ENCODE measurements around the gene ERMP1. TPM values are rescaled to one million over a fixed set of nuclear protein-coding genes. Genes with fewer than 3 reads are reported as not detected.

ERMP1 gene
- total RNA-seq, 4 donors from 2014 or later = 21.4 to 24.4 (median 22.7) TPM

DNA sequence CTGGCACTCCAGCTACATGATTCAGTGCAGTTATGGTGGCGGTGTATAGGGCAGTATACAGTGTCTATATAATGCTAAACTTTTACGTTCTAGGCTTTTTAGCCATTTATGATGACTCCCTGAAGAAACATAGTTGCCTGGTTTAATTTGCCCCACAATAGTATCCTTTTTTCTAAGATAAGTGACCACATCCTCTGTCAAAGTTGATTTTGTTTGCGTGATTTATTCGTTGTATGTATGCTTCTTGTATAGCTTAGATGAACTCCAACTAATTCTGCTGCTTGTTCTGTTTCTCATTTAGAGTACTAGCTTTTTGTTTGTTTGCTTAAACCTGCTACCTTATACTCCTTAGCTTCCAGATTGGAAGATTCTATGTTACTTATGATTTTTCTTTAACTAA, 83.6 kb downstream of the ERMP1 start:
- no peak overlapping the region for H3K4me3 ChIP-seq
- no peaks in the 10 kb centered on the region for H3K9me3 ChIP-seq
- 88% methylated on average over 4 of the region's 4 CpGs for WGBS
- no peak for DNase-seq (ENCODE audit: low spot score in 2 of 2)
- no peak overlapping the region for H3K27ac ChIP-seq
- H3K4me1 ChIP-seq = no peaks in the 10 kb centered on the region
- H3K27me3 ChIP-seq = no peaks in the 10 kb centered on the region
- peaks cover 76% of the 10 kb centered on the region for H3K36me3 ChIP-seq
- TF ChIP-seq, protein P1, sequence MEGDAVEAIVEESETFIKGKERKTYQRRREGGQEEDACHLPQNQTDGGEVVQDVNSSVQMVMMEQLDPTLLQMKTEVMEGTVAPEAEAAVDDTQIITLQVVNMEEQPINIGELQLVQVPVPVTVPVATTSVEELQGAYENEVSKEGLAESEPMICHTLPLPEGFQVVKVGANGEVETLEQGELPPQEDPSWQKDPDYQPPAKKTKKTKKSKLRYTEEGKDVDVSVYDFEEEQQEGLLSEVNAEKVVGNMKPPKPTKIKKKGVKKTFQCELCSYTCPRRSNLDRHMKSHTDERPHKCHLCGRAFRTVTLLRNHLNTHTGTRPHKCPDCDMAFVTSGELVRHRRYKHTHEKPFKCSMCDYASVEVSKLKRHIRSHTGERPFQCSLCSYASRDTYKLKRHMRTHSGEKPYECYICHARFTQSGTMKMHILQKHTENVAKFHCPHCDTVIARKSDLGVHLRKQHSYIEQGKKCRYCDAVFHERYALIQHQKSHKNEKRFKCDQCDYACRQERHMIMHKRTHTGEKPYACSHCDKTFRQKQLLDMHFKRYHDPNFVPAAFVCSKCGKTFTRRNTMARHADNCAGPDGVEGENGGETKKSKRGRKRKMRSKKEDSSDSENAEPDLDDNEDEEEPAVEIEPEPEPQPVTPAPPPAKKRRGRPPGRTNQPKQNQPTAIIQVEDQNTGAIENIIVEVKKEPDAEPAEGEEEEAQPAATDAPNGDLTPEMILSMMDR (IDR thresholded peaks at IDR 0.05) = no peak
- TF ChIP-seq EP300 (IDR thresholded peaks at IDR 0.05) (no peak), POLR2AphosphoS5 (IDR thresholded peaks at IDR 0.05) (no peak), POLR2A (IDR thresholded peaks at IDR 0.05) (no peak)

DNA sequence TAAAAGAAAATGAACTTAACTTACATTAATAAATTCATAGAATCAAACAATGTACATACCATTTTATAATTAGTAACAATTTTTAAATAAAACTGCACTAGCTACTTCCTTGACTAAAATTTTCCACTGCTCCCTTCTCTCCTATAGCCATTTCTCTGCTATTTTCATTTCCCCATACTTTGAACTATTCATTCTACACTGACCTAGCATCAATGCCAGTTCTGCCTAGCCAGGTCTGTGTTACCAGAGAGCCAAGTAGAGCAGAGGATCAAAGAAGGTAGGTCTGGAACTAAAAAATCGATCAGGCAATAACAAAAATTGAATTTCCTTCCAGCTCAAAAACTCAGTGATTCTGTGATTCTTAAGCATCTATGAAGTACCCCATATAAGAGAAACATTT, 84.5 kb downstream of the ERMP1 start:
- Histone ChIP-seq H3K4me1 (no peaks in the 10 kb centered on the region), H3K4me3 (no peak overlapping the region), H3K9me3 (no peaks in the 10 kb centered on the region), H3K27me3 (no peaks in the 10 kb centered on the region), H3K36me3 (peaks cover 78% of the 10 kb centered on the region), H3K27ac (no peak overlapping the region)
- TF ChIP-seq, protein P1 (IDR thresholded peaks at IDR 0.05) = no peak
- TF ChIP-seq EP300 (IDR thresholded peaks at IDR 0.05) (no peak), POLR2AphosphoS5 (IDR thresholded peaks at IDR 0.05) (no peak)
- DNase-seq (ENCODE audit: low spot score in 2 of 2) = no peak
- WGBS = 98% methylated on average over 1 of the region's 1 CpG

DNA sequence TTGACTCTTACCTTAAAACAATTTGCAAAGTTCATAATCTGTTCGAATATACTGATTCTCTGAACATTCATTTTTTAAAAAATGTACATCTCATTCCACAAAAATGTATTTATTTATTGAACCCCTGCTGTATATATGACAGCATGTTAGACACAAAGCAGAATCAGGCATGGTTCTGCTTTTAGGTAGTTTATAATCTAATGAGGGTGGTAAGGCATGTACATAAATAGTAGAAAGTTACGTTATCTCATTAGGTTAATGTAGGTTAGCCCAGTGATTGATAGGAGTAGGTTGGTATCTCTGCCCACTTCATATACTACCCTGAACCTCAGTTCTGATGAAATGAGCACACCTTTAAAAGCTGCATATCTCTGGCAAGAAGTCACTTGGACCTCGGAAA, 89.8 kb downstream of the ERMP1 start:
- H3K27ac ChIP-seq = no peak overlapping the region
- no peak for TF ChIP-seq POLR2A (IDR thresholded peaks at IDR 0.05)
- no peak for TF ChIP-seq POLR2AphosphoS5 (IDR thresholded peaks at IDR 0.05)
- TF ChIP-seq, protein P1 (IDR thresholded peaks at IDR 0.05) = no peak
- TF ChIP-seq EP300 (IDR thresholded peaks at IDR 0.05) = no peak
- H3K9me3 ChIP-seq = no peaks in the 10 kb centered on the region
- H3K27me3 ChIP-seq = no peaks in the 10 kb centered on the region
- H3K4me3 ChIP-seq = no peak overlapping the region
- H3K36me3 ChIP-seq = peaks cover 74% of the 10 kb centered on the region
- no peaks in the 10 kb centered on the region for H3K4me1 ChIP-seq
- 96% methylated on average over 3 of the region's 3 CpGs for WGBS
- no peak for DNase-seq (ENCODE audit: low spot score in 2 of 2)

DNA sequence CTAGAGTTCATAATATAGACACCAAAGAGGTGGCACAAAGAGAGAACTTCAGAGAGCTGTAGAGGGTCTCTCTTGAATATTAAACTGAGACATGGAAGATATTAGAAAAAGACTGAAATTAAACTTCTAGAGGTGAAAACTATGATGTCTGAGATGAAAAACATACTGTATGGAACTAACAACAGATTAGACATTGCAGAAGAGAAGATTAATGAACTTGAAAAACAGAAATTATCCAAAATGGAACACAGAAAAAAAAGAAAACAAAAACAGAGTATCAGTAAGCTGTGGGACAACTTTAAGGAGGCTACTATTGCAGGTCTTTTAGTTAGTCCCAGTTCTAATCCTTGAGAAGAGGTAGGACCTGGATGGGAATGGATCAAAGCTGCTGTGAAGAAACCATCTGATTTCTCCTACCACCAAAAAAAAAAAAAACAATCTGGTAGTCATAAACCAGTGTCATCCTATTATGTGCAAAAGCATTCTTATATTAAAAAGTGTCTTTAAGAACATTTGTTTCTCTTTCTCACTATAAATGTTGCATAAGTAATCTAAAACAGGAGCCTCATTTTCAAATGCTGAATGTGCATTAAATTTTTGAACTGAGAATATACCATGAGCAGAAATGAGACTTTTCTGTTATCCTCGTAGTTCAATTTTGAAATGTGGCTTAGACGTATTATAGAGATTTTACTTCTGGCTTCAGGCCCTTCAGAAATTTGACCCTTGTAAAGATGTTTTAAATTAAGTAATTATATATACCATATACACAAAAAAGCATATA, 96.2 kb downstream of the ERMP1 start:
- WGBS = 48% methylated on average over 2 of the region's 2 CpGs
- TF ChIP-seq, protein P1 (IDR thresholded peaks at IDR 0.05) = no peak
- TF ChIP-seq POLR2AphosphoS5 (IDR thresholded peaks at IDR 0.05) (no peak), POLR2A (IDR thresholded peaks at IDR 0.05) (no peak), EP300 (IDR thresholded peaks at IDR 0.05) (no peak)
- no peak overlapping the region for H3K27ac ChIP-seq
- H3K27me3 ChIP-seq = no peaks in the 10 kb centered on the region
- no peaks in the 10 kb centered on the region for H3K9me3 ChIP-seq
- no peak for DNase-seq (ENCODE audit: low spot score in 2 of 2)
- peaks cover 53% of the 10 kb centered on the region for H3K36me3 ChIP-seq
- H3K4me3 ChIP-seq = no peak overlapping the region
- H3K4me1 ChIP-seq = no peaks in the 10 kb centered on the region

DNA sequence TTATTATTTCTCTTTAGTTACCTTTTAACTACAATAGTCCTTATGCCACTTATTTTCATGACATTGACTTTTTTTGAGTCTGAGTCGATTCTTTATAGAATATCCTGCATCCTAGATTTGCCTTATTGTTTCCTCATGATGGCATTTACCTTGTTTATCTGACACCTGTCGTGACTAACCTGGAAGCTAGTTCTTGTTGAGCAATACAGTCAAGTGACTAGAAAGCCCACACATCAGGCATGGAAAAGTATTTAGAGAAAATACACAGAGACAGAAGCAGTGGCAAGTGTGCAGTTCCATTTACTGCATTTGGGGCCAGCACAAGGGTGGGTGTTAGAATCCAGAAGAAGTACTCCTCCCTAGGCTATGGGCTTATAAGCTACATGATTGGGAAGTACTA, 97.8 kb downstream of the ERMP1 start:
- H3K9me3 ChIP-seq = no peaks in the 10 kb centered on the region
- WGBS = 96% methylated on average over 2 of the region's 2 CpGs
- TF ChIP-seq POLR2A (IDR thresholded peaks at IDR 0.05) (no peak), POLR2AphosphoS5 (IDR thresholded peaks at IDR 0.05) (no peak), EP300 (IDR thresholded peaks at IDR 0.05) (no peak)
- TF ChIP-seq, protein P1 (IDR thresholded peaks at IDR 0.05) = no peak
- H3K4me1 ChIP-seq = no peaks in the 10 kb centered on the region
- peaks cover 44% of the 10 kb centered on the region for H3K36me3 ChIP-seq
- no peak for DNase-seq (ENCODE audit: low spot score in 2 of 2)
- H3K4me3 ChIP-seq = no peak overlapping the region
- no peak overlapping the region for H3K27ac ChIP-seq
- H3K27me3 ChIP-seq = no peaks in the 10 kb centered on the region

Other genes starting within 250 kb of the ERMP1 start
- gene RIC1, start 204.0 kb downstream of the ERMP1 start, total RNA-seq = 10 to 100 TPM; 40.5 to 76.0 (median 43.4) TPM
- gene MLANA, start 57.8 kb upstream of the ERMP1 start, total RNA-seq = 10 to 100 TPM; 20.0 to 47.4 (median 37.6) TPM
- gene RANBP6, start 182.5 kb upstream of the ERMP1 start, total RNA-seq = 10 to 100 TPM; 11.7 to 33.9 (median 16.9) TPM